ACHN (cell line): ENCODE data around the gene ATG9B.
A peak's percentile ranks its signal among the peaks of the same experiment; 100 is the strongest.

Experiments used
- DNase-seq: peaks from one replicate; pipeline ENCODE4 v3.0.0-alpha.2; 2015
- in situ Hi-C: cut with HindIII; loops from 2 replicates; pipeline ENCODE4 v1.10.0; 2017; ENCODE audit warnings: low sequenced_read_pairs, low pct_ligation_motif_present, low pct_unique_long_range_greater_than_20kb

The ATG9B gene

DNA sequence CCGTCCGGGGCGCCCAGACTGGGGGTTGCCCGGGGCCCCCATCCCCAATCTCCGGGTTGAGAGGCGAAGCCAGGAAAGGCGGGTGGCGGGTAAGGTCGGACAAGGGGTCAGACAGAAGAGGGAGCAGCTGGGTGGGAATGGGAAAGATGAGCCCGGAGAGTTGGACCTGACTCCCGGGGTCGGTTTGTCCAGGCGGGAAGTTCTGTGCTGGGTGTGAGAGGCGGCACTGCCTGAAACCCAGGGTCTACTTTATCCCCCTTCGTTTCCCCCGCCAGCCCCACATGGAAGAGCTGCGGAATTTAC, 35.8 kb upstream of the ATG9B start:
- in situ Hi-C loops, result no loop called here
- DNase-seq, result peak; percentile 51

DNA sequence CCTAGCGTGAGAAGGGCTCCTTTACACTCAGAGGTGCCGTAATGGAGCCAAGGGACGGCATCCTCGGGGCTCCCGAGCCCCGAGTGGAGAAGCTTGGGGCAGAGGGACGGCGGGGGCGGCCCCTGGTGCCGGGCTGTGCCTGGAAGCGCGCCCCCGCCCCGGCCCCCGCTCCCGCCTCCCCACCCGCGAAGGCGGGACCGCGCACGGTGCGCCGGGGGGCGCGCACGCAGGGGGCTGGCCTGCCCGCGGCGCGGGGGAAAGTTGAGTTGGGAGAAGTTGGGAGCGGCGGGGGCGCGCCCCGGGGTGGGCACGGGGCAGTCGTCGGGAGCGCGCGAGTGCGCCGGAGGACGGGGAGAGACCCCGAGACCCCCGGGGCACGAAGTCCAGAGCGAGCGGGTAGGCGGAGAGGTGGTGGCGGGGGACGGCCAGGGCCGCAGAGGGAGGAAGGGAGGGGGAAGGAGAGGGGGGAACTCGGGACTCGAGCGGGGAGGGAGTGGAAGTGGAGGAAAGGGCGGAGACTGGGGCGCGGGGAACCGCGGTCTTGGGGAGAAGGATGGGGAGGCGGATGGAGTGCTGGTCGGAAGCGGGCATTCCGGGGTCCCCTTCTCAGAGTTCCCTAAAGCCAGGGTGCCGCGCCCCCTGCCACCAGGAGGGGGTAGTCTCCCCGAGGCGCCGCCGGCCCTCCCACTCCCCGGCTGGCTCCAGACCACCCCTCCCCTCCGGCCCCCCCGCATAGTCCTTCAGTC, 35.2 kb upstream of the ATG9B start, which contains the start of gene SLC4A2:
TSS of gene SLC4A2 (plus strand) at position 223 of the 746 bp plus-strand sequence. CDS start 2,399 bp downstream, outside the sequence.
- in situ Hi-C loops, result no loop called here
- peak; percentile 87 for DNase-seq

DNA sequence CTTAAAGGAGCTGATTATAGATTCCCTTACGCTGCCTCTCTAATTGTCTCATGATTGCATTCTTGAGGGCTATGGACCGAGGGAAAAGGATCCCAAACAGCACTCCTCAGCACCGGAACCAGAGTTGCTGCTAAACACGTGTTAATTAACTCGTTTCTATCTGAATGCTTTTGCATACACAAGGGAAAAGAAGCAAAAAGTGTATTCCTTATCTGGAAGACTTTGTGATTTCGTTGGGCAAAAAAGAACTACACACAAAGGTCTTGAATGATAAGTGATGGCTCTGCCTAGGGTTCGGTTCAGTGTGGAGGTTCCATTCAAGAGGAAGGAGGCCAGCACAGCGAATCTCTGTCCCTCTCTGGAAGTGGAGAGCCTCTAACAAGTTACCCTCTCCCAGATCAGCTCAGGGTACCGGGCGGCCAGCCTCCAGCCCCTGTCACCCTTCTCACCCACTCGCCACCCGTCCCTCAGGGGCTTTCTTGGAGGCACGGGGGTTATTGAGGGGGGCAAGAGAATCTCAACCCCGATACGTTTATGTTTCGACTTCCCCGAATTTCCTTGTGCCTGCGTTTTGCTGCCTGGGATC, 34.6 kb upstream of the ATG9B start:
- peak; percentile 50 for DNase-seq
- in situ Hi-C loops, result no loop called here

DNA sequence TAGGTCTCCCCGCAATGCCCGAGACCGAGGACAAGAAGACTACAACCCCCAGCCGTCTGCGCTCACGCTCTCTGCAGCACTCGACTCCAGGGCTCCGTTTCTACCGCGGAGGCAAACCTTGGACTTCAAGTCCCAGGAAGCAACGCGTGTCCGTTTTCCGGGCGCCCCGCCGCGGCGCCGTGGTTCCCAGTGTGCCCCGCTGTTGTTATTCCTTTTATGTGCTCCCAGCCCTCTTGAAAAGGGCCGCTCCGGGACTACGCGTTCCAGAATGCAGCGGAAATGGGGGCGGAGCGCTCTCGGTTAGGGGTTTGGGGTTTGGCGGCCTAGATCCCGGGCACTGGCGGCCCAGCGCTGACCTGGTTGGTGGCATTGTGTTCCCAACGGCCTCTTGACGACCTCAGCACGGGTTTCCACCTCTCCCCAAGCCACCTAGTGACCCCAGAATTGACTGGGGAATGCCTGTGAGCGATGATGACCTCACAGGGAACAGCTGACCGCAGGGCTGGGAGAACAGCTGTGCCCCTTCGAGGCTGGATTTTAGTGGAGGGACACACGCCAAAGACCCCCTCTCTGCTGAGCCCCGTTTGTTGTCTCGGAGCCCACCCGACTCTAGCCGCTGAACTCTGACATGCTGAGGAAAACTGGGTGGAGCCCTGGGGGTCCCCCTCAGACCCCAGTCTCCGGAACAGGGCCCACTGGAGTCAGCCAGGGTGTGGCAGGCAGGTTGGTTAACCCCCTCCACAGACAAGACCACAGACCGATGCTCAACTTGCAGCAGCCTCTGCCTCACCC, 33.9 kb upstream of the ATG9B start:
- peak; percentile 100 for DNase-seq
- in situ Hi-C loops, result no loop called here

DNA sequence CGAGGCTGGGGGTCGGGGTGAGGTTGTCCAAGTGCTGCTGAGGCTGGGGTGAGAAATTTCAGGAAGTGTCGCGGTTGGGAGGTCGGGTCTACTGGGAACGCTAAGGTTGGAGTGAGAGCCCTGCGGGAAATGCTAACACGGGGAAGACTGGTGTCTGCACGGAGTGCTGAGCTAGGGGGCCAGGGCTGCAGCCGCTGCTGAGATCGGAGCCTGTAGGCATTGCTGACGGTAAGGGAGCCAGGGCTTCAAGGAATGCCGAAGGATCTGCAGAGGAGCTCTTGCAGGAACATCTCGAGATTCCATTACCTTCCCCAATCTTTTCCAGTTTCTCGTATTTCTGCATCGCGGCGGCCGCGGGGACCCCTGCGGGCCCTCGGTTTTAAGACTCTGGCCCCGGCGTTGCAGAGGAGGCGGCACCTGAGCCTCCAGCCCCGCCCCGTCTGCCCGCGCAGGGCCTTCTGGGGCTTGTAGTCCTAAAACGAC, 33.3 kb upstream of the ATG9B start, which contains the start of gene CDK5:
TSS of gene CDK5 (minus strand) at position 392 of the 483 bp plus-strand sequence. CDS start at position 343, 49 bp downstream.
- in situ Hi-C loops, result no loop called here
- no peak for DNase-seq

DNA sequence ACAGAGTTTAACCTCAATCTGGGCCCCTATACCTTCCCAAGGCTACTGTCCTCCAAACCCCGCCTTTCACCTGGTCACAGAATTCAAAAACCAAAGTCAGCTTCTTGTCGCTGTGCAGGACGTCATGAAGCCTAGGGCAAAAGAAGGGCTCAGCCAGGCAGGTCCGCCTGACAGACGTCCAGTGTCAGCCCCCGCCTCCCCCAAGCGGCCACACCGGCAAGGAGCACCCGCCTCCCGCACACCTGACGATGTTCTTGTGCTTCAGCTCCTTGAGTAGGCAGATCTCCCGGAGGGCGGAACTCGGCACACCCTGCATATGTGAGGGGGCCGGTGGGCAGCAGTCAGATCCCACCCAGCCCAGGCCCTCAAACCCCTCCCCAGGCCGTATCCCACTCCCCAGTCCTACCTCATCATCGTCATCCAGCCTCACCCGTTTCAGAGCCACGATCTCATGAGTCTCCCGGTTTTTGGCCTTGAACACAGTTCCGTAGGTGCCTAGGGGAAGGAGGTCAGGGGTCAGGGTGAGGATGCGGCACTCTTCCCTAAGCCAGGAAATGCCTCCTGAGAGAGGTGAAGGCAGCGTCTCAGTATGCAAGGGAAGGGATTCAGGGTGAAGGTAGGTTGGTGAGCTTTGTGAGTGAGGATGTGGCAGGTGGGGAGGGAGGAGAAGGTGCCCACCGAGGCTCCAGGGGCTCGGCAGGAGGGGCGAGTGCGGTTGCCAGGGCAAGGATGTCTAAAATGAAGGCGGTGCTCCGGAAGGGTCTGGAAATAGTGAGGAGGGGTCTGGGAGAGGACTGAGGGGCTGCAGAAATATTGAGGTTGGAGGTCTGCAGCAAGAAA, 32.6 kb upstream of the ATG9B start:
- no peak for DNase-seq
- in situ Hi-C loops, result no loop called here

DNA sequence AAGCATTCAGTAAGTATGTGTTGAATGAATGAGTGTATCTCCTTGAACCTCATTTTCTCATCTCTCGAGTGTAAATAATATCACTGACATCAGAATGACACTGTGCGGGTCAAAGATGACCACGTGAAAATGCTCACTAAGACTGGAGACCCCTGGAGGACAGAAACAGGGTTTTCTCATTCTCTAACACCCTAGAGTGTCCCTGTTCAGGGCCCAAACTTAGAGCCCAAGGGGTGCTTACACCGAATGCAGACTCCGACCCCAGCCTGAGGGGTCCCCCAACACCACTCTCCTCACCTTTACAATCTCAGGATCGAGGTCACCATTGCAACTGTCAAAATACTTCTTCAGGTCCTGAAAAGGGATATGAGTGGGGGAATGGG, 32.0 kb upstream of the ATG9B start:
- in situ Hi-C loops, result no loop called here
- no peak for DNase-seq

DNA sequence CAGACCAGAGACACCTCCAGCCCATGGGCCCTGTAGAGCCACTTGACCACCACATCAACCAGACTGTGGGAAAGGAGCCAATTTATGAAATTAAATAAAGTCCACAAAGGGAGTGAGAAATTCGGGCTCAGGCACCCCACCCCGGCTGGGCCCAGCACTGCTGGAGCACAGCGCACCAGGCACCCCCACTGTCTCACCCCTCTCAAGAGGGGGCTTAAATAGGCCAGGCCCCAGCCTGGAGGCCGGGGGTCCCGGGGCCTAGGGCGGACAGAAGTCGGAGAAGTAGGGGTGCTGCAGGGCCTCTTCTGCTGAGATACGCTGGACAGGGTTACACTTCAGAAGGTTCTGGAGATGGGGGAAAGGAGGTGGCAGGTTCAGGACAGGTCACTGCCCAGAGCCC, 29.5 kb upstream of the ATG9B start:
- in situ Hi-C loops, result no loop called here
- no peak for DNase-seq

DNA sequence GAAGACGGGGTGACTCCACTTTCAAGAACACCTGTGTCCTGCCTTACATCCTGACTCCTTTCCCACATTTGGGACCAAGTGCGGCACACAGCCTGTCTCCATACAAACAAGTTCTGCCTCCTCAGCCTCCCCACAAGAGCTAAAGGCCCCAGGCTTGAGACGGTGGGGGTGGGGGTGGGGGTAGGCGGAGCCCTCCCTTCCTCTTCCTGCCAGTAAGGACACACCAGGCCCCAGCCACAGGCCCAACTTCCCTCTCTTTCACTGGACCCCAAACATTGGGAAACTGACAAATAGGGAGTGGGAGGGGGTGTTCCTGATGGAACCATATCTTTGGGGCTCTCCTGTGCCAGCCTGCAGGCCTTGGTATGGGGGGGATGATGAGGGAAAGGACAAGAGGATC, 28.8 kb upstream of the ATG9B start:
- DNase-seq, result no peak
- in situ Hi-C loops, result no loop called here

DNA sequence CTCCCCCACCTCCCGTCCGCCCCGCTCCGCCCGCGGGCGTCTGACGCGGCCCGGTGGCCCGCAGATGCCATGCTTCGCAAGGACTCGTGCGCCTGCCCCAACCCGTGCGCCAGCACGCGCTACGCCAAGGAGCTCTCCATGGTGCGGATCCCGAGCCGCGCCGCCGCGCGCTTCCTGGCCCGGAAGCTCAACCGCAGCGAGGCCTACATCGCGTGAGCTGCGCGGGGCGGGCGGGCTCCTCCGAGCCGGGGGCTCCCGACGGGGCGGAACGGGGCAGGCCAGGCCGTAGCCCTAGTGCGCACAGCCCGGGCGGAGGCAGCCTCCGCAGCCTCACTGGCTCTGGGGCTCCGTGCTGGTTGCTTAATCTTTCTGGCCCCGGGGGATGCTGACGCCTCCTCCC, 26.8 kb upstream of the ATG9B start:
- in situ Hi-C loops, result no loop called here
- peak; percentile 77 for DNase-seq

DNA sequence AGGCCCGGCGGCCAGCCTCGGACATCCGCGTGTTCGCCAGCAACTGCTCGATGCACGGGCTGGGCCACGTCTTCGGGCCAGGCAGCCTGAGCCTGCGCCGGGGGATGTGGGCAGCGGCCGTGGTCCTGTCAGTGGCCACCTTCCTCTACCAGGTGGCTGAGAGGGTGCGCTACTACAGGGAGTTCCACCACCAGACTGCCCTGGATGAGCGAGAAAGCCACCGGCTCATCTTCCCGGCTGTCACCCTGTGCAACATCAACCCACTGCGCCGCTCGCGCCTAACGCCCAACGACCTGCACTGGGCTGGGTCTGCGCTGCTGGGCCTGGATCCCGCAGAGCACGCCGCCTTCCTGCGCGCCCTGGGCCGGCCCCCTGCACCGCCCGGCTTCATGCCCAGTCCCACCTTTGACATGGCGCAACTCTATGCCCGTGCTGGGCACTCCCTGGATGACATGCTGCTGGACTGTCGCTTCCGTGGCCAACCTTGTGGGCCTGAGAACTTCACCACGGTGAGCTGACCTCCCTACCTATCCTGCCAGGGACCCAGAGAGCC, 24.7 kb upstream of the ATG9B start:
- no peak for DNase-seq
- in situ Hi-C loops, result no loop called here

DNA sequence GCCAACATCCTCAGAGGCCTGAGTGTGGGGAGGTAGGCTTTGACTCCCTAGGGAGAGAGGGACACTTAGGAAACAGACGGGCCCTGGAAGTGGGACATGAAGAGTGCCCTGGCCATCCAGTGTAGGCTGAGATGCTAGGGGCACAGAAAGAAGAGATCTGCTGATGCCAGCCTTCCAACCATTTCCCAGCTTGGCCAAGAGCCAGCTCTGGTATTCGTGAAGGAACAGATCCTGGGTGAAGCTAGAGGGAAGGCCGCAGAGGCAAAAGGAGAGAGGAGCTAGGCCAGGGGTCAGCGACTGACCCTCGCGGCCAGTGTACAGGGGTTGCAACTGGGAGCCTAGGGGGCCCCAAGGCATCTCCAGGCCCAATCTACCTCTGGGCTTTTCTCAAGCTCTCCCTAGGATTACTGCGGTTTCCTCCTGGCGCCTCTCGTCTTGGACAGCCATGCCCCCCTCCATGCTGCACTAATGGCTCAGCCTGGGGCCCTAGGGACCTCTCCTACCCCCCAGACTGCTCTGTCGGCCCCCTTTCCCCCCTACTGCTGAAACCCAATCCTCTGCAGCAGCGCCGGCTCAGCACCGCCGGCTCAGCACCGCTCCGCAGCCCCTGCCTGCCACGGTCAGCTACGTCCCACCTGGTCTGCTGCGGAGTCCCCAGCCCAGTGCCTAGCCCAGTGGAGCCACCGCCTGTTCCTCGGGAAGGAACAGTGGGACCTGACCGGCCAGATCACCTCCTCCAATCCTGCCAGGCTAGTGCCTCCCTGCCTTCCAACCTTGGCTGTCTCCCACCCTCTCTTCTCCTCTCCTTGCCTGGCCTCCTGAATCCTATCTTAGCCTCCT, 23.9 kb upstream of the ATG9B start, which contains the start of gene ASIC3:
TSS of gene ASIC3 (plus strand) at position 556 of the 840 bp plus-strand sequence. CDS start 355 bp downstream, outside the sequence.
- no peak for DNase-seq
- in situ Hi-C loops, result no loop called here

DNA sequence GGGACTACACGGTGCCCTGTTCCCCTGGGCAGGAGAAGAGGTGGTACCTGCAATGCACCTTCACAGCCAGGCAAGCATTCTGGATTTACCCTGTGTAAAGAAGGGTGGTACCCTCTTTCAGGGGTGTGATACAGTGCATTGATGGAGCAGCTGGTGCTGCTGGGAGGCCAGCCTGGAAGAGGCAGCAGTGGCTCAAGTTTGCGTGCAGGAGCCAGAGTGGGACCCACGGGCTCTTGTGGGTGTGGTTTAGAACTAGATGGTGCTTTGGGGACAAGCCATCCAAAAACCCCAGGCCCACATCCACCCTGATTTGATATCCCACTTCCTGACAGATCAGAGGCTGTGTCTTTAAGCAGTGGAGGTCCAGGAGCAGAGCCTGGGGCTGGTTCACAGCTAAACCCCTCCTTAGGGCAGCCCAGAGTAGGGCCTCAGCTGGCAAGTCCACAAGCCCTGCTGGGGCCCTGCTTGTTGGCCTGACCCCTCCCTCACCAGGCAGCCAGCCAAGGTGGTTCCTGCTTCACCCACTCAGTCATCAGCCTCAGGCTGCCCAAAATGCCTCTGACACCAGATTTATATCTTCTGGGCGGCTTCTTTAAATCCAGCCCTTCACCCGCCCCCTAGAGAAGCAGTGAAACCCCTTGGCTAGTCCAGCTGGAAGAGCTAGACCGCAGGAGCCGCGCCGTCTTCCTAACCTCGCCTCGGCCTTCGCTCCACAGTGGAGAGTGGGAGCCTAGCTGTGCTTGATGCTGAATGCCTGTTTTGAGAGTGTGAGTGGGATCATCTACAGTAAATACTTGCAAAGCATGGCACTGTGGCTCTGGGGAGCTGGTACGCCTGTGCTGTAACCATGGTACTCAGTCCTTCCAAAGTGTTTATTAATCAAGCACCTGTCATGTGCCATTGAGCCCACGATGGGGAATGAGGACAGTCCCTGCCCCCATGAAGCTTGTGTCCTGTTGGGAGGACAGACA, 22.6 kb upstream of the ATG9B start:
- DNase-seq, result no peak
- in situ Hi-C loops, result no loop called here

DNA sequence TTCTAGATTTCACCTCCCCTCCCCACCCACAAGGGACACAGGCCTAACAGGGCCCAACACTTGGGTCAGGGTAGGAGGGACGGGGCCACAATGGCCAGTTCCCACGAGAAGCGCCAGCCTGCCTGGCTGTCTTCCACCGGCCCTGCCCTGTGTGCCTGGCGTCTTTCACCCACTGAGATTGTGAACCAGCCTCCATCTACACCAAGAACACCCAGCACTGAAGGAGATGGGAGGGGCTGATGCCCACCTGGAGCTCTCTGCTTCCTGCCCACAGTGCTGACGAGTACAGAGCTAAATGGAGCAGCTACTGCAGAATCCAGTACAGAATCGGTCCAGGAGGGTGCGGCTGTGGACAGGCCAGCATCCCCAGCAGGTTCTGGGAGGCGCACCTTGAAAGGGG, 21.7 kb upstream of the ATG9B start:
- in situ Hi-C loops, result no loop called here
- DNase-seq, result no peak

DNA sequence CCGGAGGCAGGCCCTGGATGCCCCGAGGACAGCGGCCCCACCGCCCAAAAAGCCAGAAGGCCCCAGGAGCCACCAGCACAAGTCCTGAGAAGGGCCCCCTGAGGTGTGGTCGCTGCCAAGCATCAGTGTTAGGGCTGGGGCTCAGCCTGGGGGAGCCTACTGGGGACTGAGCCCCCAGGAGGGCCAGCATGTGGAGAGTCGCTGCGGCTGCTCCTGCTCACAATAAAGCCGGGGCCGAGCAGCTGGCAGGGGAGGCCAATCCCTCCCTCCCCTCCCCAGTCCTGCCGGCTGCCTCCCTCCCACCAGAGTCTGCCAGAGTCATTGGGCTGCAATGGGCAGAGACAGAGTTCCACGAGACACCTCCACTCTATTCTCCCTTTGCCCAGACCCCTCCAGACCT, 21.0 kb upstream of the ATG9B start:
- no peak for DNase-seq
- in situ Hi-C loops, result no loop called here

DNA sequence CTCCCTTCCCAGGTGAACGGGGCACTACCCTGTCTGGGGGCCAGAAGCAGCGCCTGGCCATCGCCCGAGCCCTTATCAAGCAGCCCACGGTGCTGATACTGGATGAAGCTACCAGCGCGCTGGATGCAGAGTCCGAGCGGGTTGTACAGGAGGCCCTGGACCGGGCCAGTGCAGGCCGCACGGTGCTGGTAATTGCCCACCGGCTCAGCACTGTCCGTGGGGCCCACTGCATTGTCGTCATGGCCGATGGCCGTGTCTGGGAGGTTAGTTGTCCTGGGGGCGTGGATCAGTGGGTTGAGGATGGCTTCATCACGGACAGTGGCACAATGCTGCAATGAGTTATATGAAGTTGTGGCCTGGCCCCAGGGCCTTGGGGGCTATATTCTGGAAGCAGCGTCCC, 19.7 kb upstream of the ATG9B start:
- no peak for DNase-seq
- in situ Hi-C loops, result no loop called here
